ENCODE data around the gene RHOG.
A peak's percentile ranks its signal among the peaks of the same experiment; 100 is the strongest.
"Not testable (repeated sequence)": the region's sequence is repeated elsewhere in the genome, so short reads cannot be mapped to it uniquely, and the experiment has no call there.

Gene RHOG

GRCh38 chr11:3796002-3796311 lies 44.8 kb downstream of the RHOG start:
- Mint-ChIP-seq H3K36me3 (ENCODE audit: insufficient read depth) (peaks cover 49% of the 10 kb centered on the region), H3K27ac (ENCODE audit: low read depth) (peak overlapping the region; percentile 99), H3K9me3 (no peaks in the 10 kb centered on the region), H3K4me1 (peaks cover 42% of the 10 kb centered on the region), H3K4me3 (peak overlapping the region; percentile 93), H3K27me3 (no peaks in the 10 kb centered on the region)
- no peak for ATAC-seq (replicated peaks; ENCODE audit: extremely low read depth, poor library complexity, severe bottlenecking)
- no peak for DNase-seq (ENCODE audit: low spot score in 2 of 2)

DNA sequence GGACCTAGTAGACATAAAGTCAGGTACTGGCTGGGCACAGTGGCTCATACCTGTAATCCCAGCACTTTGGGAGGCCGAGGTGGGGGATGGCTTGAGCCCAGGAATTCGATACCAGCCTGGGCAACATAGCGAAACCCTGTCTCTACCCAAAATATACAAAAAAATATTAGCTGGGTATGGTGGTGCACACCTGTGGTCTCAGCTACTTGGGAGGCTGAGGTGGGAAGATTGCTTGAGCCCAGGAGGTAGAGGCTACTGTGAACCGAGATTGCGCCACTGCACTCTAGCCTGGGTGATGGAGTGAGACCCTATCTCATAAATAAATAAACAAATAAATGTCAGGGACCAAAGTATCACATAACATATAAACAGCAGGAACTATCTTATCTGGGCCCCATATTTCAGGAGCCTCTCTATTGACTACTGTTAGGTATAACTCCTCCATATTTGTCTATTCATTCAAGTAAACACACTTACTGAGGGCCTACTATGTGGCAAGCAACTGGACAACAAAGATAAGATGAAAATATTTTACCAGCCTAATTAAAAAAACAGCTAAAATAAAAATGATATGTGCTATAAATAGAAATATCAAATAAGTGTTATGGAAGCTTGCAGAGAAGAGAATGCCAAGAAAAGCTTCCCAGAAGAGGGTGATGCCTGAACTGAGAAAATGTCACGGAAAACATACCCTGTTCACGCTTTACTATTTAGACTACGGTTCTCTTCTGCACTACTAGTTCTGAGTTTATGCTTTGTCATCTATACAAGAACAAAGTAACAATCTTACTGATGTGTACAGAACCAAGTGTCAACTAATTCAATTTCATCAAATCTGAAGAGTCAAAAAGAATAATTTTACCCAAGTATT lies 45.4 kb downstream of the RHOG start:
- peaks cover 52% of the 10 kb centered on the region for H3K36me3 Mint-ChIP-seq (ENCODE audit: insufficient read depth)
- H3K4me3 Mint-ChIP-seq: peak overlapping the region; percentile 93
- H3K27ac Mint-ChIP-seq (ENCODE audit: low read depth): peak overlapping the region; percentile 99
- ATAC-seq (replicated peaks; ENCODE audit: extremely low read depth, poor library complexity, severe bottlenecking) (no peak), DNase-seq (ENCODE audit: low spot score in 2 of 2) (no peak)
- peaks cover 44% of the 10 kb centered on the region for H3K4me1 Mint-ChIP-seq
- no peaks in the 10 kb centered on the region for H3K9me3 Mint-ChIP-seq
- no peaks in the 10 kb centered on the region for H3K27me3 Mint-ChIP-seq

DNA sequence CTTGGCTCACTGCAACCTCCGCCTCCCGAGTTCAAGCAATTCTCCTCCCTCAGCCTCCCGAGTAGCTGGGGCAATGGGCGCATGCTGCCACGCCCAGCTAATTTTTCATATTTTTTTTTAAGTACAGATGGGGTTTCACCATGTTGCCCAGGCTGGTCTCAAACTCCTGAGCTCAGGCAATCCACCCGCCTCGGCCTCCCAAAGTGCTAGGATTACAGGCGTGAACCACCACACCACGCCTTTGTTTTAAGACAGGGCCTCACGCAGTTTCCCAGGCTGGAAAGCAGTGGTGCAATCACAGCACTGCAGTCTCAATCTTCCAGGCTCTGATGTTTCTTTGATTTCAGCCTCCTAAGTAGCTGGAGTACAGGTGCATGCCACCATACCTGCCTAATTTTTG lies 46.4 kb downstream of the RHOG start:
- H3K4me3 Mint-ChIP-seq; H3K27me3 Mint-ChIP-seq; H3K9me3 Mint-ChIP-seq; DNase-seq (ENCODE audit: low spot score in 2 of 2); H3K27ac Mint-ChIP-seq (ENCODE audit: low read depth); ATAC-seq (replicated peaks; ENCODE audit: extremely low read depth, poor library complexity, severe bottlenecking): not testable (repeated sequence)
- Mint-ChIP-seq H3K4me1 (peaks cover 53% of the 10 kb centered on the region), H3K36me3 (ENCODE audit: insufficient read depth) (peaks cover 56% of the 10 kb centered on the region)

DNA sequence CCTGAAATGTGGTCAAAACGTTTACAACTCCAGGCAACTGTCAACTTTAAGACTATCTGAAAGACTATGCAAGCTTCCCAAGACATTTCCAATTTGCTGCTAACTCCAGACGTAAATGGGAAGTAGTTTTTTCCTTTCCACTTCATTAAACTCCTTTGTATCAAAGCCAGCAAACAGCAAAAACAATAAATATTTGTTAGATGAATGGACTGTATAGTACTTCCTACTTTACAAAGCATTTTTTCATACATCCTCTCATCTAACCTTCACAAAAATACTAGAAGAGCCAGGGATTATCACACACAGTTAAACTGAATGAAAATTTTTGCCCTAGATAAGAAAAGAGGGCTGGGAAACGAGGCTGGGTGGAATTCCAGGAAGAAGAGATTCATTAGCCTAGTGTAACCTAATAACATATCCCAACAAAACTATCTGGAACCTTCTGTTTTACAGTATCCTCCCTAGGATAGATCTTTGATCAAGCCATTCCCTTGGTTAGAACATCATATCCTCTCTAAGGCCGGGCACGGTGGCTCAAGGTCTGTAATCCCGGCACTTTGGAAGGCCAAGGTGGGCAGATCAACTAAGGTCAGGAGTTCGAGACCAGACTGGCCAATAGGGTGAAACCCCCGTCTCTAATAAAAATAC lies 53.9 kb downstream of the RHOG start:
- Mint-ChIP-seq H3K27ac (ENCODE audit: low read depth) (peak overlapping the region; percentile 95), H3K4me1 (peaks cover 63% of the 10 kb centered on the region), H3K27me3 (no peaks in the 10 kb centered on the region), H3K9me3 (no peaks in the 10 kb centered on the region), H3K36me3 (ENCODE audit: insufficient read depth) (peaks cover 27% of the 10 kb centered on the region), H3K4me3 (no peak overlapping the region)
- ATAC-seq (replicated peaks; ENCODE audit: extremely low read depth, poor library complexity, severe bottlenecking) (no peak), DNase-seq (ENCODE audit: low spot score in 2 of 2) (no peak)

GRCh38 chr11:3783611-3784010 lies 57.1 kb downstream of the RHOG start:
- ATAC-seq (replicated peaks; ENCODE audit: extremely low read depth, poor library complexity, severe bottlenecking) (no peak), DNase-seq (ENCODE audit: low spot score in 2 of 2) (no peak)
- Mint-ChIP-seq H3K4me1 (peaks cover 53% of the 10 kb centered on the region), H3K36me3 (ENCODE audit: insufficient read depth) (peaks cover 39% of the 10 kb centered on the region), H3K9me3 (no peaks in the 10 kb centered on the region), H3K27ac (ENCODE audit: low read depth) (peak overlapping the region; percentile 95), H3K4me3 (no peak overlapping the region), H3K27me3 (no peaks in the 10 kb centered on the region)

DNA sequence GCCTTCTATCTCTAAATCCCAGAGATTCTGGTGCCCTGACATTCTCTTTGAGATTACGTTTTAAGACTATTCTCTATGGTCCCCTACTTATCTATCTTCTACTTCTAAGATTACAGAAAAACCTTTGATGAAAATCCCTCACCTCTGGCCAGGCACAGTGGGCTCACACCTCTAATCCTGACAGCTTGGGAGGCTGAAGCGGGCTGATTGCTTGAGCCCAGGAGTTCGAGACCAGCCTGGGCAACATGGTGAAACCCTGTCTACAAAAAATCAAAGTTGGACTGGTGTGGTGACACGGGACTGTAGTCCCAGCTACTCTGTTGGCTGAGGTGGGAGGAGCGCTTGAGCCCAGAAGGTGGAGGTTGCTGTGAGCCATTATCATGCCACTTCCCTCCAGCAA lies 57.8 kb downstream of the RHOG start:
- H3K9me3 Mint-ChIP-seq: no peaks in the 10 kb centered on the region
- peaks cover 50% of the 10 kb centered on the region for H3K4me1 Mint-ChIP-seq
- peaks cover 45% of the 10 kb centered on the region for H3K36me3 Mint-ChIP-seq (ENCODE audit: insufficient read depth)
- DNase-seq (ENCODE audit: low spot score in 2 of 2): no peak
- H3K27ac Mint-ChIP-seq (ENCODE audit: low read depth): peak overlapping the region; percentile 95
- H3K27me3 Mint-ChIP-seq: no peaks in the 10 kb centered on the region
- no peak for ATAC-seq (replicated peaks; ENCODE audit: extremely low read depth, poor library complexity, severe bottlenecking)
- no peak overlapping the region for H3K4me3 Mint-ChIP-seq

- H3K27ac Mint-ChIP-seq (ENCODE audit: low read depth): peak overlapping the region; percentile 44
- no peak for DNase-seq (ENCODE audit: low spot score in 2 of 2)
Observed at GRCh38 chr11:3781423-3781822, 59.3 kb downstream of the RHOG start.

More at GRCh38 chr11:3781423-3781822, 59.3 kb downstream of the RHOG start:
- no peaks in the 10 kb centered on the region for H3K27me3 Mint-ChIP-seq
- H3K36me3 Mint-ChIP-seq (ENCODE audit: insufficient read depth): peaks cover 52% of the 10 kb centered on the region
- ATAC-seq (replicated peaks; ENCODE audit: extremely low read depth, poor library complexity, severe bottlenecking): no peak
- H3K9me3 Mint-ChIP-seq: no peaks in the 10 kb centered on the region
- H3K4me1 Mint-ChIP-seq: peaks cover 35% of the 10 kb centered on the region
- H3K4me3 Mint-ChIP-seq: no peak overlapping the region

Measured in central memory CD8-positive, alpha-beta T cell (primary cell).